Measurements from ENCODE around the gene FBLN1.

- no peak for TF ChIP-seq MAX (CRISPR knock-in tag; IDR thresholded peaks at IDR 0.05)
- TF ChIP-seq CREM (CRISPR knock-in tag; IDR thresholded peaks at IDR 0.05) = no peak
- TF ChIP-seq, protein P1, sequence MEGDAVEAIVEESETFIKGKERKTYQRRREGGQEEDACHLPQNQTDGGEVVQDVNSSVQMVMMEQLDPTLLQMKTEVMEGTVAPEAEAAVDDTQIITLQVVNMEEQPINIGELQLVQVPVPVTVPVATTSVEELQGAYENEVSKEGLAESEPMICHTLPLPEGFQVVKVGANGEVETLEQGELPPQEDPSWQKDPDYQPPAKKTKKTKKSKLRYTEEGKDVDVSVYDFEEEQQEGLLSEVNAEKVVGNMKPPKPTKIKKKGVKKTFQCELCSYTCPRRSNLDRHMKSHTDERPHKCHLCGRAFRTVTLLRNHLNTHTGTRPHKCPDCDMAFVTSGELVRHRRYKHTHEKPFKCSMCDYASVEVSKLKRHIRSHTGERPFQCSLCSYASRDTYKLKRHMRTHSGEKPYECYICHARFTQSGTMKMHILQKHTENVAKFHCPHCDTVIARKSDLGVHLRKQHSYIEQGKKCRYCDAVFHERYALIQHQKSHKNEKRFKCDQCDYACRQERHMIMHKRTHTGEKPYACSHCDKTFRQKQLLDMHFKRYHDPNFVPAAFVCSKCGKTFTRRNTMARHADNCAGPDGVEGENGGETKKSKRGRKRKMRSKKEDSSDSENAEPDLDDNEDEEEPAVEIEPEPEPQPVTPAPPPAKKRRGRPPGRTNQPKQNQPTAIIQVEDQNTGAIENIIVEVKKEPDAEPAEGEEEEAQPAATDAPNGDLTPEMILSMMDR (IDR thresholded peaks at IDR 0.05) = no peak
- TF ChIP-seq GABPB1 (CRISPR knock-in tag; IDR thresholded peaks at IDR 0.05) = no peak
- no peak for TF ChIP-seq USF1 (CRISPR knock-in tag; IDR thresholded peaks at IDR 0.05)
- no peak for TF ChIP-seq IRF1 (CRISPR knock-in tag; IDR thresholded peaks at IDR 0.05)
Observed at GRCh38 chr22:45534339-45535192, 31.9 kb downstream of the FBLN1 start.
